GM21360 (cell line): Measurements from ENCODE around the gene PTMA.
"Not testable (repeated sequence)": the region's sequence is repeated elsewhere in the genome, so short reads cannot be mapped to it uniquely, and the experiment has no call there.

Source experiments
- ATAC-seq: cut with Tn5 transposase; IDR thresholded peaks from one replicate; pipeline ENCODE4 v1.9.1; 2021; ENCODE audit warnings: mild to moderate bottlenecking, moderate library complexity; ENCODE audit not compliant: unreplicated experiment

PTMA gene

GRCh38 chr2:231749016-231749415, 40.7 kb downstream of the PTMA start:
- not testable (repeated sequence) for ATAC-seq

- no peak for ATAC-seq
Measured at GRCh38 chr2:231751042-231751815, 42.9 kb downstream of the PTMA start.

- ATAC-seq: no peak
Measured at GRCh38 chr2:231752061-231752460, 43.7 kb downstream of the PTMA start.

- no peak for ATAC-seq
Measured at GRCh38 chr2:231761735-231762134, 53.4 kb downstream of the PTMA start.
